NB4 (cell line): Measurements from ENCODE around the gene FIBCD1.

Experiments used
- MYC ChIP-seq: IDR thresholded peaks from 2 replicates; pipeline ENCODE4 v1.6.1; 2011; ENCODE audit warnings: low read depth, low read length
- POLR2A ChIP-seq: IDR thresholded peaks from 2 replicates; pipeline ENCODE4 v1.6.1; 2011; ENCODE audit warnings: mild to moderate bottlenecking; ENCODE audit not compliant: insufficient read length; ENCODE audit errors: extremely low read depth
- TF ChIP-seq, protein P1 (sequence below): IDR thresholded peaks from one replicate; pipeline ENCODE4 v1.5.1; 2012; ENCODE audit warnings: low read depth, low read length
- TF ChIP-seq, protein P2 (sequence below): IDR thresholded peaks from 2 replicates; pipeline ENCODE4 v1.6.1; 2011; ENCODE audit warnings: low read depth, low read length

DNA sequence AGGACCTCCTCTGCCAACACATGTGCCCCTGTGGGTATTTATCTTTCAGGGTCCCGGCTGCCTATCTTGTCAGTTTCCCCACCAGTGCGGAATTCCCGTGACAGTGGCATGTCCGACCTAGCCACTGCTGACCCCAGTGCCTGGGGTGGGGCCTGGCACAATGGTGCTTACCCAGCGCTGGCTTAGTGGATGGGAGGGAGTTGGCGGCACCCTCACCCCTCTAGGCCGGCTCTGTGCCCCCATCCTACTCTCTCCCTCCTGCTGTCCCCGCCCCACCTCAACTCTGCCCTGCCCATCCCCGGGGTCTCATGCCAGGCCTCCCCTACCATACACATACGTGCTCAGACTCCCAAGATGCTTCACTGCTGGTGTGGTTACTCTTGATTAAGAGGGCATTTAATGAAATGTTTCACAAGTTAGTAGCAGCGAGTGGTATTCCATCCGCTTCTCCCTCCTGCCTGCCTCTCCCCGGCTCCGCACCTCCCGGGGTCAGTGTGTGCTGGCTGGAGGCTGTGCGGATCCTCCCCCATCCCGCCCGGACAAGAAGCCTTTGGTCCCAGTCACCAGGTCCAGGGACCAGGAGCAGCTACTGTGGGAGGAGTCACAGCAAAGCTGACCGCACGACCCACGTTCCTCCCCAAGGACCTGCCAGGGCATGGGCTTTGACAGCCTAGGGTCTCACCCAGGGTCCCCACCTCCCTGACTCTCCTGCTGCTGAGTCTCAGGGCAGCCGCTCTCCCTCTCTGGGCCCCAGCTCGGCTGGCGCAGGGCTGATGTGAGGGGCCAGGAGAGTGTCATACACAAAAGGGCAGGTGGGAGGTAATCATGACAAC, 32.9 kb downstream of the FIBCD1 start:
- TF ChIP-seq, protein P1, sequence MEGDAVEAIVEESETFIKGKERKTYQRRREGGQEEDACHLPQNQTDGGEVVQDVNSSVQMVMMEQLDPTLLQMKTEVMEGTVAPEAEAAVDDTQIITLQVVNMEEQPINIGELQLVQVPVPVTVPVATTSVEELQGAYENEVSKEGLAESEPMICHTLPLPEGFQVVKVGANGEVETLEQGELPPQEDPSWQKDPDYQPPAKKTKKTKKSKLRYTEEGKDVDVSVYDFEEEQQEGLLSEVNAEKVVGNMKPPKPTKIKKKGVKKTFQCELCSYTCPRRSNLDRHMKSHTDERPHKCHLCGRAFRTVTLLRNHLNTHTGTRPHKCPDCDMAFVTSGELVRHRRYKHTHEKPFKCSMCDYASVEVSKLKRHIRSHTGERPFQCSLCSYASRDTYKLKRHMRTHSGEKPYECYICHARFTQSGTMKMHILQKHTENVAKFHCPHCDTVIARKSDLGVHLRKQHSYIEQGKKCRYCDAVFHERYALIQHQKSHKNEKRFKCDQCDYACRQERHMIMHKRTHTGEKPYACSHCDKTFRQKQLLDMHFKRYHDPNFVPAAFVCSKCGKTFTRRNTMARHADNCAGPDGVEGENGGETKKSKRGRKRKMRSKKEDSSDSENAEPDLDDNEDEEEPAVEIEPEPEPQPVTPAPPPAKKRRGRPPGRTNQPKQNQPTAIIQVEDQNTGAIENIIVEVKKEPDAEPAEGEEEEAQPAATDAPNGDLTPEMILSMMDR = no peak
- TF ChIP-seq, protein P2, sequence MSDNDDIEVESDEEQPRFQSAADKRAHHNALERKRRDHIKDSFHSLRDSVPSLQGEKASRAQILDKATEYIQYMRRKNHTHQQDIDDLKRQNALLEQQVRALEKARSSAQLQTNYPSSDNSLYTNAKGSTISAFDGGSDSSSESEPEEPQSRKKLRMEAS = no peak
- TF ChIP-seq POLR2A (no peak), MYC (no peak)
